NT2/D1 (cell line): Measurements from ENCODE around the gene TBC1D22A.

Source experiments
- DNase-seq: peaks from one replicate; pipeline ENCODE4 v3.0.0-alpha.2; 2011; ENCODE audit warnings: low read depth, low spot score
- H3K27me3 ChIP-seq: 2 replicates; pipeline ENCODE4 v1.6.0; 2011; ENCODE audit warnings: mild to moderate bottlenecking; ENCODE audit not compliant: insufficient read length, insufficient read depth
- H3K36me3 ChIP-seq: 2 replicates; pipeline ENCODE4 v1.6.1; 2011; ENCODE audit warnings: mild to moderate bottlenecking, low read length, mixed read lengths; ENCODE audit not compliant: insufficient read depth, insufficient read length
- H3K4me1 ChIP-seq: 2 replicates; pipeline ENCODE4 v1.5.1; 2011; ENCODE audit not compliant: insufficient read depth, insufficient read length
- H3K4me3 ChIP-seq: 2 replicates; pipeline ENCODE4 v1.5.1; 2011; ENCODE audit warnings: low read depth; ENCODE audit not compliant: insufficient read length
- H3K9ac ChIP-seq: 2 replicates; pipeline ENCODE4 v1.6.0; 2011; ENCODE audit warnings: low read depth; ENCODE audit not compliant: insufficient read length
- H3K9me3 ChIP-seq: 2 replicates; pipeline ENCODE4 v1.5.1; 2011; ENCODE audit warnings: mild to moderate bottlenecking, low read length; ENCODE audit not compliant: insufficient read depth
- SUZ12 ChIP-seq: IDR thresholded peaks from 2 replicates; pipeline ENCODE4 v1.6.1; 2011; ENCODE audit not compliant: insufficient read length, insufficient read depth; ENCODE audit errors: extremely low read depth
- YY1 ChIP-seq: IDR thresholded peaks from 2 replicates; pipeline ENCODE4 v1.6.1; 2011; ENCODE audit not compliant: insufficient read length, insufficient read depth
- ZNF274 ChIP-seq: IDR thresholded peaks from 2 replicates; pipeline ENCODE4 v1.6.1; 2011; ENCODE audit warnings: mild to moderate bottlenecking, low read depth, low read length

Gene TBC1D22A

GRCh38 chr22:46881373-46882118 lies 119.1 kb downstream of the TBC1D22A start:
- no peak for TF ChIP-seq YY1
- Histone ChIP-seq H3K27me3 (no peaks in the 10 kb centered on the region), H3K9me3 (no peaks in the 10 kb centered on the region), H3K4me1 (no peaks in the 10 kb centered on the region), H3K4me3 (no peak overlapping the region), H3K36me3 (peaks cover 10% of the 10 kb centered on the region), H3K9ac (no peak overlapping the region)
- no peak for DNase-seq

- no peak for DNase-seq
- H3K9me3 ChIP-seq = no peaks in the 10 kb centered on the region
- H3K4me1 ChIP-seq = no peaks in the 10 kb centered on the region
- no peaks in the 10 kb centered on the region for H3K27me3 ChIP-seq
- peaks cover 11% of the 10 kb centered on the region for H3K36me3 ChIP-seq
- H3K4me3 ChIP-seq = no peak overlapping the region
- TF ChIP-seq YY1 = no peak
- TF ChIP-seq SUZ12 = no peak
- TF ChIP-seq ZNF274 = no peak
- H3K9ac ChIP-seq = no peak overlapping the region
Measured at GRCh38 chr22:46883092-46883910, 120.9 kb downstream of the TBC1D22A start.

- no peak for DNase-seq
- H3K4me1 ChIP-seq = no peaks in the 10 kb centered on the region
- H3K36me3 ChIP-seq = peaks cover 10% of the 10 kb centered on the region
- H3K27me3 ChIP-seq = no peaks in the 10 kb centered on the region
- H3K9me3 ChIP-seq = no peaks in the 10 kb centered on the region
- TF ChIP-seq ZNF274 (no peak), YY1 (no peak), SUZ12 (no peak)
- no peak overlapping the region for H3K9ac ChIP-seq
- no peak overlapping the region for H3K4me3 ChIP-seq
Measured at GRCh38 chr22:46884365-46884764, 121.9 kb downstream of the TBC1D22A start.

- Histone ChIP-seq H3K4me3 (no peak overlapping the region), H3K4me1 (no peaks in the 10 kb centered on the region), H3K27me3 (no peaks in the 10 kb centered on the region), H3K36me3 (peaks cover 18% of the 10 kb centered on the region), H3K9ac (no peak overlapping the region), H3K9me3 (no peaks in the 10 kb centered on the region)
- DNase-seq = no peak
- no peak for TF ChIP-seq YY1
- TF ChIP-seq SUZ12 = no peak
- no peak for TF ChIP-seq ZNF274
Measured at GRCh38 chr22:46887978-46888377, 125.5 kb downstream of the TBC1D22A start.

GRCh38 chr22:46890819-46891218 lies 128.4 kb downstream of the TBC1D22A start:
- Histone ChIP-seq H3K4me3 (no peak overlapping the region), H3K9me3 (no peaks in the 10 kb centered on the region), H3K27me3 (no peaks in the 10 kb centered on the region), H3K4me1 (no peaks in the 10 kb centered on the region), H3K36me3 (peaks cover 25% of the 10 kb centered on the region), H3K9ac (no peak overlapping the region)
- DNase-seq = no peak
- TF ChIP-seq ZNF274 (no peak), SUZ12 (no peak), YY1 (no peak)

GRCh38 chr22:46891382-46891951 lies 129.0 kb downstream of the TBC1D22A start:
- Histone ChIP-seq H3K36me3 (peaks cover 29% of the 10 kb centered on the region), H3K9ac (no peak overlapping the region), H3K9me3 (no peaks in the 10 kb centered on the region), H3K27me3 (no peaks in the 10 kb centered on the region), H3K4me1 (no peaks in the 10 kb centered on the region), H3K4me3 (no peak overlapping the region)
- no peak for TF ChIP-seq YY1
- no peak for TF ChIP-seq ZNF274
- TF ChIP-seq SUZ12 = no peak
- no peak for DNase-seq

- Histone ChIP-seq H3K27me3 (no peaks in the 10 kb centered on the region), H3K36me3 (peaks cover 31% of the 10 kb centered on the region), H3K9ac (no peak overlapping the region), H3K4me3 (no peak overlapping the region), H3K4me1 (no peaks in the 10 kb centered on the region), H3K9me3 (no peaks in the 10 kb centered on the region)
- TF ChIP-seq SUZ12 = no peak
- no peak for TF ChIP-seq ZNF274
- TF ChIP-seq YY1 = no peak
- DNase-seq = no peak
Measured at GRCh38 chr22:46892866-46893265, 130.4 kb downstream of the TBC1D22A start.
